Inferior parietal cortex (tissue), 1 donor: Measurements from ENCODE around the gene EIF2B4.

Source experiments
- DNase-seq: peaks from one replicate; pipeline ENCODE4 v3.0.0-alpha.2; 2016; ENCODE audit errors: extremely low spot score

The EIF2B4 gene

GRCh38 chr2:27370026-27370815 is at the start of gene EIF2B4, which contains the start of gene SNX17:
Gene EIF2B4, minus strand, starts transcription at chr2:27370338. Its CDS starts 24 bp downstream, at chr2:27370314.
Gene SNX17, plus strand, starts transcription at chr2:27370616. Its CDS starts 128 bp downstream, at chr2:27370744.
- DNase-seq: peak; percentile 99

DNA sequence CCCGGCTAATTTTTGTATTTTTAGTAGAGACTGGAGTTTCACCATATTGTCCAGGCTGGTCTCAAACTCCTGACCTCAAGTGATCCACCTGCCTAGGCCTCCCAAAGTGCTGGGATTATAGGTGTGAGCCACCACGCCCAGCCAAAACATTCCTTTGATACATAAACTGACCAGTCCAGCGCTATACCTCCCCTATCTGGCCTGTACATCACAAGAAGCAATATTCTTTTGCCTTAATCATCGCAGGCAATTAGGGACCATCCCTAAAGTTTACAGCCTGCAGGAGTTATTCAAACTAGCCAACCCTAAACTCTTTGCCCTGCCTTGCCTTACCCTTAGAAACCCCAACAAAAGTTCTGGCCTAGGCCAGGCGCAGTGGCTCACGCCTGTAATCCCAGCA is 46.0 kb upstream of the EIF2B4 start:
- DNase-seq: no peak

DNA sequence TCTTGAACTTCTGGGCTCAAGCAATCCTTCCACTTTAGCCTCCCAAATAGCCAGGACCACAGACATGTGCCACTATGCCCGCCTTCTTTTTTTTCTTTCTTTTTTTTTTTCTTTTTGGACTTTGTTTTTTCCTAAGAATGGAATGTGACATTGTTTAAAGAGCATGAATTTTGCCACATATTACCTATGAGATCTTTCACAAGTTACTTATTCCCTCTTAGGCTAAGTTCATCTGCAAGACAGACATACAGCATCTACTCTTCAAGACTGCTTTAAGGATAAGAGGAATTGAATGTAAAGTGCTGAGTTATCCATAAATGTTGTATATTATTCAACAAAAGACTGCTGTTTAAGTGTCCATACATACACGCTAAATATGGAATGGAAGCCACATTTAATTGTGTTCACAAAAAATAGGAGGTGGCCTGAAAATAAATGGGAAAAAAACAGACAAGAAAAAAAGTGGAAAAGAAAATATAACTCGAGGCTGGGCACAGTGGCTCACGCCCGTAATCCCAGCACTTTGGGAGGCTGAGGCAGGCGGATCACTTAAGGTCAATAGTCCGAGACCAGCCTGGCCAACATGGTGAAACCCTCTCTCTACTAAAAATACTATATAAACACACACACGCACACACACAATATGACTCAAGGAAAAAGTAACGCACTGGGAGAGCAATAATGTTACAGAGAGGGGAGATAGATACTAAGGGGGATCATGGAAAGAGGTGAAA is 42.4 kb upstream of the EIF2B4 start:
- DNase-seq: no peak

GRCh38 chr2:27409321-27410073 is 39.4 kb upstream of the EIF2B4 start, which contains the start of gene PPM1G:
Gene PPM1G, minus strand, starts transcription at chr2:27409591. Its CDS starts 169 bp downstream, at chr2:27409422.
- DNase-seq: peak; percentile 93

DNA sequence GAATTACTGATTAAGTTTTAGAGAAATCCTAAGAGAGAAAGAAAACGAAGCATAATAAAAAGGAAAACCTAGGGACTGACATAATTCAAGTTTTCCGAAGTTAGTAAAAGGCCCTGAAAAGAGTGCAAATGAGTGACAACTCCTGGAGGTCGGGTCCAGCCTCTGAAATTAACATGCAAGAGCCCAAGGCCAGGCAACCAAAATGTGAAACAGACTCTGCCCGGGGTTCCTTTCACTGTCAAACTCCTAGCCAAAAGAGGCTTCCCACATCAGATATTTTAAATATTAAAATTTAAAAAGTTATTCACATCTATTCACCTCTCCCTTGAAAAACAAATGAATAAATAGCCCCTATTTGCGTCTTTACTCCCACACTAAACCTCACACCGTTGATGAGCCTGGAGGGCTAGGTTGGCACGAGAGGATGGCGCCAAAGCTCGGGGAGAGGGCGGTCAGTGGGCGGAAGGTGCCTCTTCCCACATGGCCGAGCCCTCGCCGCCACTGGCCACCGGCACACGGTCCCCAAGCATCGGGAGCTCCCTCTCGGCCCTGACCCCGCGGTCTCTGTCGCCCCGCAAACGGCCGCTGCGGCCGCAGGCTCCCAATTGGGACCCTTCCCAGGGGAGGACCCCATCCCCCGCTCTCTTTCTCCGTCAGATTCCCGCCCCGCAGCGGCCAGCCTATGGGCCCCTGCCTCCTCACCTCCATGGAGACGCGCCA is 38.6 kb upstream of the EIF2B4 start:
- no peak for DNase-seq

DNA sequence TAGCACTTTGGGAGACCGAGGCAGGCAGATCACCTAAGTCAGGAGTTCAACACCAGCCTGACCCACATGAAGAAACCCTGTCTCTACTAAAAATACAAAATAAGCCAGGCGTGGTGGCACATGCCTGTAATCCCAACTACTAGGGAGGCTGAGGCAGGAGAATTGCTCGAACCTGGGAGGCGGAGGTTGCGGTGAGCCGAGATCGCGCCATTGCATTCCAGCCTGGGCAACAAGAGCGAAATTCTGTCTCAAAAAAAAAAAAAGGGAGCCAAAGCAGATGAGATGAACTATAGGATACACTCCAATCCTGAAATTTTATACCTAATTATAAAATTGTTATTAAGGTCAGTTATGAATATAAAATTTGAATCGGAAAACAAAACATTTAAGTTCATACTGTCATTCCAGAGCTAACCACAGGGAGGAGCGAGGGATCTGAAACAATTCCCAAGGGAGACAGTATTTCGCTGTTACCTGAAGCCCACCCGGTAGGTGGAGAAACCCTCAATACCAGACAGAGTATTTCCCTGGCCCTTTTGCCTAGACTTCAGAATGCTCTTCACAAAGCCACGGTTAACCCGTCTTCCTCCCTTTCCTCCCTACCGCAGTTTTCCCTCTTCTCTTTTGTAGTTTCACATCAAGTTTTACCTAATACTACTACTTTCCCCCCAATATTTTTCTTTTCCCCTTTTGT is 37.8 kb upstream of the EIF2B4 start:
- DNase-seq: peak; percentile 36

GRCh38 chr2:27400348-27401135 is 30.4 kb upstream of the EIF2B4 start:
- DNase-seq: no peak

- DNase-seq: no peak
These were observed 28.8 kb upstream of the EIF2B4 start for GRCh38 chr2:27398962-27399361.

GRCh38 chr2:27393225-27393624 is 23.1 kb upstream of the EIF2B4 start:
- DNase-seq: no peak

- no peak for DNase-seq
These were observed 20.9 kb upstream of the EIF2B4 start for GRCh38 chr2:27390822-27391679.

DNA sequence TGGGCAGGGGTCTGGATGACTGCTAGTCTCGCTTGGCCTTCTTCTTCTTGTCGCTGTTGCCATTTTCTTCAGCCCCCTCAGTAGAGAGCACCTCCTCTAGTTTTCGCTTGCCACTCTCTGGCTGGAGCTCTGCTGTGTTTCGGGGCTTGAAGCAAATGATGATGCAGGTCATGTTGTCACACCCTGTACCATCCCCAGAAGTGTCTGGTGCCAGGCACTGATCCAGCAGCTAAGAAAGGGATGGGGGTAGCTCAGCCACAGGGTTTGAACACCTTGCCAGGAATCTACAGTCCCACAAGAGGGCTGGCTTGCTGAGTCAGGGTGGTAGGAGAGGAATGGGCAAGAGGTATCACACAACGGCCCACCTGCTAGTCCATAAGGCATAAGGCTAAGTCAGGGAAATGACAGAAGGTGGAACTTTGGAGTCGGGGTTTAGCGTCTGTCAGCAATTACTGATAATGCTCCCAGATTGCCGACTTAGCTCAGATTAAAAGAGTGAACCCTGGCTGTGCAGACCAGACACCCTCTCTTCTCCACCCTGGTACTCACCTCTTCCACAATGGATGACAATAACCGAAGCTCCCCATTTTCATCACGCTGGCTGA is 11.5 kb upstream of the EIF2B4 start:
- DNase-seq: no peak

GRCh38 chr2:27380626-27381545 is 10.7 kb upstream of the EIF2B4 start, which contains the start of gene ZNF513:
Gene ZNF513, minus strand, starts transcription at chr2:27380734. Its CDS starts 208 bp downstream, at chr2:27380526.
- DNase-seq: peak; percentile 97

- DNase-seq: peak; percentile 42
These were observed 9.9 kb upstream of the EIF2B4 start for GRCh38 chr2:27379836-27380625.

DNA sequence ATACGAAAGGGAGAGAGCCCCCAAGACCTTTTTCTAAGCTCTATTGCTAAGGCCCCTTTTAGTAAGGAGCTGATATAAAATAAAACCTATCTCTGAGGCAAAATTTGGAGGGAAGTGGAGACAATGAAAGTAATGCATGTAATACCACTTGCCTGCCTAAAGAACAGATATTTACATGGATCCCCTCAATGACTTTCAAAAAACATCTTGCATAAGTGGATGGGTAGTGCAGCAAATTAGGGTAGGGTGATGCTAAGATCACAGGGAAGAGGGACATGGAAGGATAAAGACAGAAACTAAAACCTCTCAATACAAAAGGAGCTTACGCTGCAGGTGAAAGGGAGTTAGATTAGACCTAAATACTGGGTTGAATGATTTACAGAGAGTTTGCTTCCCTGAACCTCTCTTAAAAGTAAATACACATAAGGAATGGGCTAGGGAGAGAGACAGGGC is 9.3 kb upstream of the EIF2B4 start:
- DNase-seq: no peak

DNA sequence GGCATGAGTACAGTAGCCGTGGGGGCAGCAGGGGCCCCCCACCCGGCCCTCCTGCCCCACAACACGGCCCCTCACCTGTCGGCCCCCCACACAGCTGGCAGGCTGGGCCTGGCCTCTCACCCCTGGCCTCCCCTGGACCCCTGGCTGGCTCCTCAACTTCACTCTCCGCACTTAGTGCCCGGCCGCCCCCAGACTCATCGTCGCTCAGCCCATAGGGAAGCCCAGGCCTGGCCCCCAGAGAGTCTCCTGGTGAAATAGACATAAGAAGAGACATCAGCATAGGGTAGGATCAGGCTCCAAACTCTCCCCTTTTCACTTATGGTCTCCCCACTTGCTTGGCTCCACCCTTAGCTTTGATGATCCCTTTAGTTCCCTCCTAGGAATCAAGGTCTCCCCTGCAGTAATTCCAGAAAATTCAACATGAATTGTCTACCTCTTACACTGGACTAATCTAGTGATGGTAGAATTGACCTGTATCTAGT is 8.7 kb upstream of the EIF2B4 start:
- no peak for DNase-seq

- DNase-seq: no peak
These were observed 8.1 kb upstream of the EIF2B4 start for GRCh38 chr2:27378096-27378808.
